Hepatocyte (in vitro differentiated cells): ENCODE data around the gene KBTBD13.

Experiments used
- CTCF ChIP-seq: fragments of 200-600 bp; sonication (generic); IDR thresholded peaks from 2 replicates; pipeline ENCODE4 v1.5.1; 2016; ENCODE audit warnings: antibody characterized with exemption, mild to moderate bottlenecking; ENCODE audit not compliant: poor library complexity
- EZH2 ChIP-seq: fragments of 200-600 bp; sonication (generic); IDR thresholded peaks from 2 replicates; pipeline ENCODE4 v1.6.1; 2016; ENCODE audit warnings: antibody characterized with exemption, mild to moderate bottlenecking, borderline replicate concordance

GRCh38 chr15:65041787-65042186, 34.8 kb upstream of the KBTBD13 start:
- TF ChIP-seq CTCF: no peak
- no peak for TF ChIP-seq EZH2
